ENCODE results near the gene KCTD14. TPM values are rescaled to one million over a fixed set of nuclear protein-coding genes. Genes with fewer than 3 reads are reported as not detected.

The KCTD14 gene
- total and polyA plus RNA-seq, 9 of the 15 experiments (the other 6 are each of a cell fraction or from before 2014, with no cell fraction given) = 0.04 to 0.30 (median 0.11) TPM; not detected in 2

GRCh38 chr11:78039919-78040671 lies 17.0 kb upstream of the KCTD14 start (continued):
- no peak for TF ChIP-seq CREBBP (IDR thresholded peaks at IDR 0.05; ENCODE audit: low read depth, low read length)
- peak; percentile 48; the same call in 1 of the 2 replicates for TF ChIP-seq TRIM28 (IDR thresholded peaks at IDR 0.05)
- no peak for TF ChIP-seq ZBTB49 (CRISPR knock-in tag; IDR thresholded peaks at IDR 0.05; ENCODE audit: borderline replicate concordance)
- no peak for TF ChIP-seq TAF7 (tag; IDR thresholded peaks at IDR 0.05)
- TF ChIP-seq LEF1 (IDR thresholded peaks at IDR 0.05) = peak; percentile 50; the same call in 1 of the 2 replicates
- peak; percentile 40; the same call in 1 of the 2 replicates for TF ChIP-seq PTTG1 (tag; IDR thresholded peaks at IDR 0.05; ENCODE audit: low read depth)
- TF ChIP-seq MTA3 (IDR thresholded peaks at IDR 0.05; ENCODE audit: borderline replicate concordance) = peak; percentile 85; the same call in 1 of the 2 replicates
- TF ChIP-seq RERE (CRISPR knock-in tag; IDR thresholded peaks at IDR 0.05; ENCODE audit: borderline replicate concordance) = no peak
- no peak for TF ChIP-seq NR3C1 (CRISPR knock-in tag; IDR thresholded peaks at IDR 0.05)
- TF ChIP-seq MAFF (IDR thresholded peaks at IDR 0.05; ENCODE audit: low read length) = no peak
- no peak for TF ChIP-seq EWSR1 (IDR thresholded peaks at IDR 0.05; ENCODE audit: borderline replicate concordance, low read depth, partially characterized antibody)
- TF ChIP-seq U2AF2 (optimal IDR thresholded peaks at IDR 0.05; ENCODE audit: low read depth, low read length) = no peak
- TF ChIP-seq ZFPM2 (CRISPR knock-in tag; IDR thresholded peaks at IDR 0.05) = no peak
- no peak for TF ChIP-seq GTF3C2 (IDR thresholded peaks at IDR 0.05; ENCODE audit: borderline replicate concordance, extremely low read depth, insufficient read length)
- TF ChIP-seq DNMT1 (IDR thresholded peaks at IDR 0.05) = no peak
- TF ChIP-seq PRPF4 (IDR thresholded peaks at IDR 0.05; ENCODE audit: insufficient read depth, low read depth, low read length, poor library complexity, severe bottlenecking) = no peak
